HFFc6 (cell line): ENCODE results near the gene FLRT1. TPM values are rescaled to one million over a fixed set of nuclear protein-coding genes. Genes with fewer than 3 reads are reported as not detected.

Experiments used
- DNase-seq: peaks from one replicate; pipeline ENCODE4 v3.0.0-alpha.2; 2018
- H3K27ac Mint-ChIP-seq: 2 replicates; pipeline ENCODE4 v1.8.0; 2020; ENCODE audit warnings: mild to moderate bottlenecking, mixed read lengths
- H3K27me3 Mint-ChIP-seq: 2 replicates; pipeline ENCODE4 v1.8.0; 2021; ENCODE audit warnings: mild to moderate bottlenecking, moderate library complexity, mixed read lengths; ENCODE audit not compliant: insufficient read depth
- H3K36me3 Mint-ChIP-seq: 2 replicates; pipeline ENCODE4 v1.8.0; 2021; ENCODE audit warnings: low read depth, mixed read lengths
- H3K4me1 Mint-ChIP-seq: 2 replicates; pipeline ENCODE4 v1.8.0; 2020; ENCODE audit warnings: low read depth, mixed read lengths
- H3K4me3 Mint-ChIP-seq: 2 replicates; pipeline ENCODE4 v1.8.0; 2020; ENCODE audit warnings: mild to moderate bottlenecking, moderate library complexity, mixed read lengths
- H3K9me3 Mint-ChIP-seq: 2 replicates; pipeline ENCODE4 v1.8.0; 2020; ENCODE audit warnings: mild to moderate bottlenecking, mixed read lengths
- total RNA-seq, 6 experiments: library from RNA; stranded (reverse); fragmentation: NEBNext Ultra II Directional; extraction: Animal tissue kit (Norgen Biotek cat#: 25700); gene quantifications; 2 replicates in 1 of 6; 3 replicates in 5 of 6; pipeline ENCODE4 v1.2.3, GENCODE V29; 2021
- TF ChIP-seq, protein P1 (sequence below): fragments of 200-600 bp; sonication (generic); IDR thresholded peaks from 2 replicates; pipeline ENCODE4 v1.5.0; 2021; ENCODE audit warnings: antibody characterized with exemption, mild to moderate bottlenecking

Gene FLRT1
- total RNA-seq, 6 experiments from 2014 or later, result 0.07 to 0.38 (median 0.30) TPM; not detected in 1

DNA sequence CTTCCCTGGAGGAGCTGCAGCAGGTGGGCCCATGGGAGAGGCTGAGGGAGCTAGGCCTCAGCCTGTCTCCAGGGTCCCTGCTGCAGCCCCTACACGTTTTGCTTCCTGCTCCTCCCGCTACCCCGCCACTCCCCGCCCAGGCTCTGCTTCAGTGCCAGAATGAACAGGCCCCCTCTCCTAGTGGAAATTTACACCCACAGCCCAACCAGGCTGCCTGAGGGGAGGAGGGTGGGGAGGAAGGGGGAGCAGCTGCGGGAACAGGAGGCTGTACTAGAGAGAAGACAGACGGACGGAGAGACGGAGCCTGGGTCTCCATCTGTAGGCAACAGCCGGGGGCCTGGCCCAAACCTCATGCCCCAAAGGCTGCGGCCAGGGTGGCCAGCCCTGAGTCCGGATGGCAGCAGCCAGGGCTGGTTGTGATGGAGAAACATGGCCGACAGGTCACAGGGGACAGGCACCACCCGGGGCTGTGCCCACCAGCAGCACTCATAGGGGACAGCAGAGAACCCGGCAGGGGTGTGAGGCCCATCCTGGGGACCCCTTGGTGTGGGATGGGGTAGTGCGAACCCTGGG, 20.6 kb downstream of the FLRT1 start:
- H3K9me3 Mint-ChIP-seq, result no peaks in the 10 kb centered on the region
- no peaks in the 10 kb centered on the region for H3K36me3 Mint-ChIP-seq
- no peak for DNase-seq
- no peaks in the 10 kb centered on the region for H3K4me1 Mint-ChIP-seq
- H3K27ac Mint-ChIP-seq, result no peak overlapping the region
- TF ChIP-seq, protein P1, sequence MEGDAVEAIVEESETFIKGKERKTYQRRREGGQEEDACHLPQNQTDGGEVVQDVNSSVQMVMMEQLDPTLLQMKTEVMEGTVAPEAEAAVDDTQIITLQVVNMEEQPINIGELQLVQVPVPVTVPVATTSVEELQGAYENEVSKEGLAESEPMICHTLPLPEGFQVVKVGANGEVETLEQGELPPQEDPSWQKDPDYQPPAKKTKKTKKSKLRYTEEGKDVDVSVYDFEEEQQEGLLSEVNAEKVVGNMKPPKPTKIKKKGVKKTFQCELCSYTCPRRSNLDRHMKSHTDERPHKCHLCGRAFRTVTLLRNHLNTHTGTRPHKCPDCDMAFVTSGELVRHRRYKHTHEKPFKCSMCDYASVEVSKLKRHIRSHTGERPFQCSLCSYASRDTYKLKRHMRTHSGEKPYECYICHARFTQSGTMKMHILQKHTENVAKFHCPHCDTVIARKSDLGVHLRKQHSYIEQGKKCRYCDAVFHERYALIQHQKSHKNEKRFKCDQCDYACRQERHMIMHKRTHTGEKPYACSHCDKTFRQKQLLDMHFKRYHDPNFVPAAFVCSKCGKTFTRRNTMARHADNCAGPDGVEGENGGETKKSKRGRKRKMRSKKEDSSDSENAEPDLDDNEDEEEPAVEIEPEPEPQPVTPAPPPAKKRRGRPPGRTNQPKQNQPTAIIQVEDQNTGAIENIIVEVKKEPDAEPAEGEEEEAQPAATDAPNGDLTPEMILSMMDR, result no peak
- H3K27me3 Mint-ChIP-seq, result peaks cover 11% of the 10 kb centered on the region; the same call in 1 of the 2 replicates
- no peak overlapping the region for H3K4me3 Mint-ChIP-seq

DNA sequence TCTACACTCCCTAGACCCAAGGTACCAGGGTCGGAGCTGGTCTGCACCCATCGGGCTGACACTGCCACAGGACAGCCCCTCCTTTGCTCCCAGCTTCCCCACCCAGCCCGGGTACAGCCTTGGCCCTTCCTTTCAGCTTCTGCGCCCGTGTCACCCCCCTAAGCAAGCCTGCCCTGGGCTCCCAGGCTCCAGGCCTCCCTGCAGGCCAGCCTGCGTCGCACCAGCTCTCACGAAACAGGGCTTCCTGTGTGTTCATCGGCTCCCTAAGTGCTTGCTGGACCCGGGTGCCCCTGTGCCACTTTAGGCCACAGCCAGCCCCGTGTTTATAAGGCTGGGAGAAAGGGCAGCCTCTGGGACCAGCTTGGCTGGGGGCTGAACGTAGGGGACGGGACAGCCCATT, 21.1 kb downstream of the FLRT1 start:
- no peak overlapping the region for H3K4me3 Mint-ChIP-seq
- H3K4me1 Mint-ChIP-seq, result no peaks in the 10 kb centered on the region
- no peak for DNase-seq
- H3K27me3 Mint-ChIP-seq, result peaks cover 14% of the 10 kb centered on the region; the same call in 1 of the 2 replicates
- no peaks in the 10 kb centered on the region for H3K9me3 Mint-ChIP-seq
- H3K36me3 Mint-ChIP-seq, result no peaks in the 10 kb centered on the region
- H3K27ac Mint-ChIP-seq, result no peak overlapping the region
- TF ChIP-seq, protein P1, result no peak

DNA sequence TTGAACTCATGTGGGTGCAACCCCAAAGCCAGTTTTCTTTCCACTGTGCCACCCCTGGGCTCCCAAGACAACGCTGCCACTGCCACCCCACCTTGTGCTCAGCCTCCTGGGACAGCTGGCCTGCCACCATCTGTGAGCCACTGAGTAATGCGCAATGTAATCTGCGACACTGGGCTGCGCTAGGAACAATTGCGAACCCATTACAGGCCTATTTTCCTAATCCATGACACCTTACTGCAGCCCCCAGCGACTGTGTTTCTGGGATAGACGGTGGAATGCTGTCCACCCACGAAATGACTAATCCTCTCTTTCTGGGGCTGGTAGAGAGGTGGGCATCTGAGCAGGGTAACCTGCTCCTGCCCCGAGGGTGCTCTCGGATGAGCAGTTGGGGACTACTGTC, 22.2 kb downstream of the FLRT1 start:
- H3K27ac Mint-ChIP-seq, result no peak overlapping the region
- no peak for DNase-seq
- peaks cover 17% of the 10 kb centered on the region; the same call in 1 of the 2 replicates for H3K27me3 Mint-ChIP-seq
- no peak overlapping the region for H3K4me3 Mint-ChIP-seq
- TF ChIP-seq, protein P1, result no peak
- no peaks in the 10 kb centered on the region for H3K36me3 Mint-ChIP-seq
- no peaks in the 10 kb centered on the region for H3K4me1 Mint-ChIP-seq
- H3K9me3 Mint-ChIP-seq, result no peaks in the 10 kb centered on the region

DNA sequence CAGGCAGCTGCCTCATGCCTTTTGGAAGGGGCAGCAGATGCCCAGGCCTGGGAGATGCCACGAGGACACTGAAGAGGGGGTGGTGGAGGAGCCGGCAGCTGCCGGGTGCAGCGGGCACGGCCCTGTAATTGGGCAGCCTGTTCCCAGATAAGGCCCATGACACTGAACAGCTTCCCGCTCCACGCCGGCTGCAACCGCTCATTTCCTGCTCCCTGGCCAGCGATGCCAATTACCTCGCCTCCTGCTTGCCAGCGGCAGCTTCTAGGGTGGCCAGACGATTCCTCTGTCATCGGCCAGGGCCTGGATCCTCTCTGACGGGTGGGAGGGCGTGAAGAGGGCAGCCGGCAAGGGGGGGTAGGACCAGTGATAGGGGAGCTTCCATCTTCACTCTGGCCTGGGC, 22.8 kb downstream of the FLRT1 start:
- no peaks in the 10 kb centered on the region for H3K9me3 Mint-ChIP-seq
- no peaks in the 10 kb centered on the region for H3K4me1 Mint-ChIP-seq
- no peak overlapping the region for H3K27ac Mint-ChIP-seq
- no peak for DNase-seq
- TF ChIP-seq, protein P1, result no peak
- no peak overlapping the region for H3K4me3 Mint-ChIP-seq
- peaks cover 18% of the 10 kb centered on the region; the same call in 1 of the 2 replicates for H3K27me3 Mint-ChIP-seq
- no peaks in the 10 kb centered on the region for H3K36me3 Mint-ChIP-seq

DNA sequence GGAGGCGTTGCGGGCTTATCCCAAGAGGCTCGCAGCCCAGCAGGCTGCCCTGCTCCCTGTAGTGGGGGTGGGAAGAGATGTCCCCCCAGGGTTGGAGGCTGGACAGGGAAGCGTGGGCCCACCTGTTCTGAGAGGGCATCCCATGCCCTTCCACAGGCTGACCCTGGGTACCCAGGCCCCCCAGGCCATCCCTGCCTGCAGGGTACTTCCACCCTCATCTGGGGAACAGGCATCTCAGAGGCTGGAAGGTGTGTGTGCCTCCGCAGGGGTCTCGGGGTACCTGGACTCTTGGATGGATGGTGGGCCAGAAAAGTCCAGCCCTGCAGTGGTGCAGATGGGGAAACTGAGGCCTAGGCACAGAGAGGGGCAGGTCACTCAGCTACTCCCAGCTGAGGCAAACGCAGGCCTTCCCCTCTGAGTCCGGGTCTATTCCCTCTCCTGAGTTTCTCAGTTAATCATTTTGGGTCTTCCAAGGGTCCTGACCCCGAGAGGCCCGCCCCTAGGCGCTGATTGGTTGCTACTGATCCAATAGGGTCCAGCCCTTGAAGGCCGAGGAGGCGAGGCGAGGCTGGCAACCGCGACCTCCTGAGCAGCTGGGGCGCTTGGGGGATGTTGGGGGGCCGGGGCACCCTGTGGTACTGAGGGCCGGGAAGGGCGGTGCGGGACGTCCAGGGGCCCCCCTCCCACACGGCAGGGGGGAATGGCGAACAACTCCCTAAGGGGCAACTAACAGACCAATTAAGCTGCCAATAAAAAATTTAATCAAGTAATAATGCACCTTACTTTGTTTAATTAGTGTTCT, 23.8 kb downstream of the FLRT1 start:
- Mint-ChIP-seq H3K27me3 (peaks cover 22% of the 10 kb centered on the region; the same call in 1 of the 2 replicates), H3K36me3 (no peaks in the 10 kb centered on the region), H3K27ac (no peak overlapping the region), H3K4me3 (no peak overlapping the region), H3K4me1 (no peaks in the 10 kb centered on the region), H3K9me3 (no peaks in the 10 kb centered on the region)
- TF ChIP-seq, protein P1, result no peak
- DNase-seq, result no peak
